Adrenal gland (tissue), 5 donors: Measurements from ENCODE around the gene EIF4G2.

ENCODE experiments used
- POLR2A ChIP-seq, 2 donors: fragments of 450-650 bp; IDR thresholded peaks; one replicate each; pipeline ENCODE4 v1.6.1; 2017; ENCODE audit warnings: antibody characterized with exemption in 2 of 2, mild to moderate bottlenecking in 2 of 2, moderate library complexity in 1 of 2
- TF ChIP-seq, protein P1 (sequence below), 6 experiments: fragments of 450-650 bp in 4 of 6; fragments of 200-600 bp in 2 of 6; sonication (generic) in 1 of 6; IDR thresholded peaks; 1 replicate in 5 of 6; 2 replicates in 1 of 6; pipeline versions ENCODE4 v1.5.1 to v1.8.0; 2016 to 2021; ENCODE audit warnings: antibody characterized with exemption in 6 of 6, mild to moderate bottlenecking in 2 of 6, moderate library complexity in 1 of 6
- donor health status: DM: no; HTN: no; CAD: no.

DNA sequence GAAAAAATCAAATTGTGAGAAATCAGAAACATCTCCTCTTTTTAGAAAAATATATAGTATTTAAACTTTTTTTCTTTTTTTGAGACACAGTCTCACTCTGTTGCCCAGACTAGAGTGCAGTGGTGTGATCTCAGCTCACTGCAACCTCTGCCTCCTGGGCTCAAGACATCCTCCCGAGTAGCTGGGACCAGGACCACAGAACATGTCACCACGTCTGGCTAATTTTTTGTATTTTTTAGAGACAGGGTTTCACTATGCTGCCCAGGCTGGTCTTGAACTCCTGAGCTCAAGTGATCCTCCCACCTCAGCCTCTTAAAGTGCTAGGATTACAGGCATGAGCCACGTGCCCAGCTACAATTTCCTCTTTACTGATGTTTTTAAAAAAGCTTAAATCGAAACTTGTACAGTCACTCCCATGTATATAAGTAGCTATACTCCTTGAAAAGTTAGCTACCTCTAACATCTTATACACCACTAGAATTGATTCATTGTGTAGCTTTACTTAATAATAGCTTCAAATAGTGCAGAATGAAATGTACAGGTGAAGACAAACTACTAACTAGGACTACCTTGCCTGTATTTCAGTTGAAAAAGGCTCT, 10.3 kb downstream of the EIF4G2 start:
- TF ChIP-seq, protein P1, sequence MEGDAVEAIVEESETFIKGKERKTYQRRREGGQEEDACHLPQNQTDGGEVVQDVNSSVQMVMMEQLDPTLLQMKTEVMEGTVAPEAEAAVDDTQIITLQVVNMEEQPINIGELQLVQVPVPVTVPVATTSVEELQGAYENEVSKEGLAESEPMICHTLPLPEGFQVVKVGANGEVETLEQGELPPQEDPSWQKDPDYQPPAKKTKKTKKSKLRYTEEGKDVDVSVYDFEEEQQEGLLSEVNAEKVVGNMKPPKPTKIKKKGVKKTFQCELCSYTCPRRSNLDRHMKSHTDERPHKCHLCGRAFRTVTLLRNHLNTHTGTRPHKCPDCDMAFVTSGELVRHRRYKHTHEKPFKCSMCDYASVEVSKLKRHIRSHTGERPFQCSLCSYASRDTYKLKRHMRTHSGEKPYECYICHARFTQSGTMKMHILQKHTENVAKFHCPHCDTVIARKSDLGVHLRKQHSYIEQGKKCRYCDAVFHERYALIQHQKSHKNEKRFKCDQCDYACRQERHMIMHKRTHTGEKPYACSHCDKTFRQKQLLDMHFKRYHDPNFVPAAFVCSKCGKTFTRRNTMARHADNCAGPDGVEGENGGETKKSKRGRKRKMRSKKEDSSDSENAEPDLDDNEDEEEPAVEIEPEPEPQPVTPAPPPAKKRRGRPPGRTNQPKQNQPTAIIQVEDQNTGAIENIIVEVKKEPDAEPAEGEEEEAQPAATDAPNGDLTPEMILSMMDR (IDR thresholded peaks at IDR 0.05) = no peak
- TF ChIP-seq POLR2A (IDR thresholded peaks at IDR 0.05) = no peak
